Suprapubic skin (tissue), 4 donors: ENCODE measurements around the gene GFPT2.

ENCODE experiments used
- EP300 ChIP-seq: sonication (generic); formaldehyde crosslinking; IDR thresholded peaks from one replicate; pipeline ENCODE4 v1.6.1; 2017; ENCODE audit warnings: antibody characterized with exemption
- POLR2A ChIP-seq, 2 donors: fragments of 450-650 bp; IDR thresholded peaks; one replicate each; pipeline ENCODE4 v1.6.1; 2017; ENCODE audit warnings: antibody characterized with exemption in 2 of 2, mild to moderate bottlenecking in 2 of 2, moderate library complexity in 2 of 2
- POLR2AphosphoS5 ChIP-seq, 3 donors: sonication (generic); formaldehyde crosslinking; IDR thresholded peaks; one replicate each; pipeline ENCODE4 v1.6.1; 2017; ENCODE audit warnings: antibody characterized with exemption in 3 of 3
- TF ChIP-seq, protein P1 (sequence below), 2 donors: fragments of 200-600 bp in 1 of 2; fragments of 450-650 bp in 1 of 2; sonication (generic) in 1 of 2; IDR thresholded peaks; one replicate each; pipeline ENCODE4 v1.5.1; 2016 to 2019; ENCODE audit warnings: antibody characterized with exemption in 2 of 2, mild to moderate bottlenecking in 1 of 2, moderate library complexity in 1 of 2

DNA sequence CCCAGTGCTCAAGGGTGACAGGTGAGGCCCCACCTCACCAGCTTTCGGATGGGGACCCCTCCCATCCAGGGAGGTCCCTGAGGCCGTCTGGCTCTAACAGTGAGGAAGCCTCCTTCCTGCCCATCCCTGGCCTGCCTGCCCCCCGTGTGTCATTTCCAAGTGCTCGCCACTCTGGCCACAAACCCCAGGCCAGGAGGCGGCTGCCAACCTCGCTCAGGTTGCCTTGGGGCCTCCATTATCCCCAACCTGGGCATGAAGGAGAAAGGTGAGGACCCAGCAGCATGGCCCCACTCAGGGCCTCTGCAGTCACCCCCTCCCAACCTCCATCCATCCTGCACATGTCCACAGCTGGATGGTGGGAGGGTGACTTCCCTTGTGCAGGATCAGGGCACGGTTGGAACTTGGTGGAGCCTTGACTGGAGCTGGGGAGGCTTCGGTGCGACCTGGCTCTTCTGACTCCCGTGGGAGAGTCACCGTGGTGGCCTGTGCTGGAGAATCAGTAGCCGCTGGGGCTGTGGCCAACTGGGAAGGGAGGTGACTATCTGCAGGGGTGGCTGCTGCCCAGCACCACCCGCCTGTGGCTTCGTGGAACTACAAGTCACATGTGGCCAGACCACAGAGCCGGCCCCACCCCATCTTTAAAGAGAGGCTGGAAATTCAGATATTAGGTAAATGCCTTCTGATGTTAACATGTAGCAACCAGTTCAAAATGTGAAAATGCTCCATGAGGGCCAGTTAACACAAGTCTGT, 37.5 kb upstream of the GFPT2 start:
- TF ChIP-seq, protein P1, sequence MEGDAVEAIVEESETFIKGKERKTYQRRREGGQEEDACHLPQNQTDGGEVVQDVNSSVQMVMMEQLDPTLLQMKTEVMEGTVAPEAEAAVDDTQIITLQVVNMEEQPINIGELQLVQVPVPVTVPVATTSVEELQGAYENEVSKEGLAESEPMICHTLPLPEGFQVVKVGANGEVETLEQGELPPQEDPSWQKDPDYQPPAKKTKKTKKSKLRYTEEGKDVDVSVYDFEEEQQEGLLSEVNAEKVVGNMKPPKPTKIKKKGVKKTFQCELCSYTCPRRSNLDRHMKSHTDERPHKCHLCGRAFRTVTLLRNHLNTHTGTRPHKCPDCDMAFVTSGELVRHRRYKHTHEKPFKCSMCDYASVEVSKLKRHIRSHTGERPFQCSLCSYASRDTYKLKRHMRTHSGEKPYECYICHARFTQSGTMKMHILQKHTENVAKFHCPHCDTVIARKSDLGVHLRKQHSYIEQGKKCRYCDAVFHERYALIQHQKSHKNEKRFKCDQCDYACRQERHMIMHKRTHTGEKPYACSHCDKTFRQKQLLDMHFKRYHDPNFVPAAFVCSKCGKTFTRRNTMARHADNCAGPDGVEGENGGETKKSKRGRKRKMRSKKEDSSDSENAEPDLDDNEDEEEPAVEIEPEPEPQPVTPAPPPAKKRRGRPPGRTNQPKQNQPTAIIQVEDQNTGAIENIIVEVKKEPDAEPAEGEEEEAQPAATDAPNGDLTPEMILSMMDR (IDR thresholded peaks at IDR 0.05), result no peak
- no peak for TF ChIP-seq POLR2A (IDR thresholded peaks at IDR 0.05)
- TF ChIP-seq POLR2AphosphoS5 (IDR thresholded peaks at IDR 0.05), result no peak
- no peak for TF ChIP-seq EP300
